Keratinocyte (primary cell): ENCODE results near the gene LHFPL2. TPM values are rescaled to one million over a fixed set of nuclear protein-coding genes. Genes with fewer than 3 reads are reported as not detected.

Experiments used
- DNase-seq: peaks from one replicate; pipeline ENCODE4 v3.0.0-alpha.2; 2011; ENCODE audit warnings: low read depth, missing footprints, low spot score
- FAIRE-seq: peaks from 2 replicates; lab custom pipeline; 2011; peaks lifted over from hg19 to GRCh38; lab: Jason Lieb, UNC
- H2AFZ ChIP-seq: 2 replicates; pipeline ENCODE4 v1.6.0; 2012; ENCODE audit warnings: low read length, control low read depth, inconsistent platforms; ENCODE audit not compliant: control insufficient read depth
- H3K27ac ChIP-seq: 2 replicates; pipeline ENCODE4 v1.5.1; 2011; ENCODE audit warnings: low read length; ENCODE audit not compliant: control insufficient read depth, insufficient read depth
- H3K27me3 ChIP-seq: 3 replicates; pipeline ENCODE4 v1.6.0; 2011; ENCODE audit warnings: low read length; ENCODE audit not compliant: control insufficient read depth, insufficient read depth; ENCODE audit errors: extremely low read depth
- H3K36me3 ChIP-seq, 2 experiments: 2 replicates in 1 of 2; 3 replicates in 1 of 2; pipeline ENCODE4 v1.5.1; 2011; ENCODE audit warnings: low read length in 2 of 2, mild to moderate bottlenecking in 1 of 2; ENCODE audit not compliant: control insufficient read depth in 2 of 2, insufficient read depth in 2 of 2; ENCODE audit errors: extremely low read depth in 1 of 2
- H3K4me1 ChIP-seq: 3 replicates; pipeline ENCODE4 v1.5.1; 2011; ENCODE audit warnings: low read length; ENCODE audit not compliant: control insufficient read depth, insufficient read depth; ENCODE audit errors: extremely low read depth
- H3K4me2 ChIP-seq: 3 replicates; pipeline ENCODE4 v1.6.0; 2011; ENCODE audit warnings: low read depth, low read length; ENCODE audit not compliant: control insufficient read depth, insufficient read depth; ENCODE audit errors: extremely low read depth
- H3K4me3 ChIP-seq, 3 experiments: fragments of 200-600 bp in 1 of 3; sonication (generic) in 1 of 3; 2 replicates in 2 of 3; 3 replicates in 1 of 3; pipeline ENCODE4 v1.5.1; 2011 to 2016; ENCODE audit warnings: low read length in 3 of 3, mild to moderate bottlenecking in 3 of 3, control low read depth in 2 of 3, inconsistent platforms in 1 of 3, low read depth in 1 of 3, mixed read lengths in 1 of 3, mixed run types in 1 of 3, moderate library complexity in 1 of 3; ENCODE audit not compliant: control insufficient read depth in 2 of 3, insufficient read depth in 2 of 3; ENCODE audit errors: extremely low read depth in 1 of 3
- H3K79me2 ChIP-seq: 2 replicates; pipeline ENCODE4 v1.6.0; 2012; ENCODE audit warnings: low read length; ENCODE audit not compliant: control insufficient read depth, insufficient read depth
- H3K9ac ChIP-seq: 3 replicates; pipeline ENCODE4 v1.6.0; 2011; ENCODE audit warnings: low read length; ENCODE audit not compliant: control insufficient read depth, insufficient read depth; ENCODE audit errors: extremely low read depth
- H3K9me1 ChIP-seq: 3 replicates; pipeline ENCODE4 v1.6.0; 2011; ENCODE audit warnings: low read length; ENCODE audit not compliant: control insufficient read depth, insufficient read depth; ENCODE audit errors: extremely low read depth
- H3K9me3 ChIP-seq: 2 replicates; pipeline ENCODE4 v1.5.1; 2012; ENCODE audit warnings: low read depth, low read length; ENCODE audit not compliant: control insufficient read depth
- H4K20me1 ChIP-seq: 3 replicates; pipeline ENCODE4 v1.6.0; 2011; ENCODE audit warnings: low read length; ENCODE audit not compliant: control insufficient read depth, insufficient read depth; ENCODE audit errors: extremely low read depth
- EZH2 ChIP-seq: IDR thresholded peaks from one replicate; pipeline ENCODE4 v1.6.1; 2012; ENCODE audit warnings: inconsistent platforms, mild to moderate bottlenecking, low read length, moderate library complexity
- dilution Hi-C: fragments of 300-500 bp; cut with MboI; formaldehyde crosslinking; loops from one replicate; pipeline ENCODE4 v1.7.0; 2020; ENCODE audit warnings: low sequenced_read_pairs; ENCODE audit not compliant: extremely low pct_ligation_motif_present
- polyA plus RNA-seq, 5 experiments: library from polyadenylated mRNA; depleted of rRNA in 3 of 5; stranded (reverse) in 3 of 5; stranded (forward) in 1 of 5; unstranded in 1 of 5; fragments of >200 nt; gene quantifications; 1 replicate in 1 of 5; 2 replicates in 3 of 5; 3 replicates in 1 of 5; pipeline versions ENCODE4 v1.2.1 to v1.2.3, GENCODE V29; 2011 to 2012; ENCODE audit warnings: missing spikeins in 2 of 5, low read depth in 1 of 5, low replicate concordance in 1 of 5
- TF ChIP-seq, protein P1 (sequence below), 3 experiments: IDR thresholded peaks in 1 of 3; conservative IDR thresholded peaks in 1 of 3; optimal IDR thresholded peaks in 1 of 3; 2 replicates in 2 of 3; 3 replicates in 1 of 3; pipeline versions ENCODE3 to v1.5.1; 2011; ENCODE audit warnings: low read length in 3 of 3, mild to moderate bottlenecking in 3 of 3, moderate library complexity in 2 of 3, control low read depth in 1 of 3, inconsistent platforms in 1 of 3; ENCODE audit not compliant: insufficient read depth in 2 of 3; ENCODE audit errors: extremely low read depth in 1 of 3

Gene LHFPL2
- polyA plus RNA-seq, 1 donor (not counting 4 experiments of a cell fraction or from before 2014, with no cell fraction given) = 11.4 TPM

DNA sequence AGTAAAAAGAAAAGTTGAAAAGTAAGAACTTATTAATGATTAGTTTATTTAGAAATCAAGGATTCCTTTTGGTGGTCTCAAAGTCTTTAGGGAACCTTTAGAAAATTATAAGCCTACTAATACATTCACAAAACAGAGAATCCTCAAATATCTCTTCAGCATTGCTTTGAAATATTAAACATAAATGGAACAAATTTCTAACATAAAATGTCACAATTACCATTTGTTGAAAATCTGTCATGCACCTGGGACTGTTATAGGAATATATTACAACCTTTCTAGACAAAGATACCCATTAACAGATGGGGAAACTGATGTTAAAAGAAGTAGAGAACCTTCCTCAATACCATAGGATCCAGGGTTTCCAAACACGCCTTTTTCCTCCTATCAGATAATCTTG is 83.2 kb downstream of the LHFPL2 start:
- Histone ChIP-seq H4K20me1 (no peaks in the 10 kb centered on the region), H3K27ac (no peak overlapping the region), H3K79me2 (peaks cover 10% of the 10 kb centered on the region), H3K9me1 (no peaks in the 10 kb centered on the region), H3K9ac (no peak overlapping the region), H3K36me3 (peaks cover 0 to 6% of the 10 kb centered on the region in 2 experiments), H3K4me3 (no peak overlapping the region), H3K4me2 (no peak overlapping the region), H2AFZ (no peak overlapping the region), H3K9me3 (no peaks in the 10 kb centered on the region), H3K27me3 (no peaks in the 10 kb centered on the region), H3K4me1 (peaks cover 4% of the 10 kb centered on the region)
- TF ChIP-seq EZH2 = no peak
- TF ChIP-seq, protein P1, sequence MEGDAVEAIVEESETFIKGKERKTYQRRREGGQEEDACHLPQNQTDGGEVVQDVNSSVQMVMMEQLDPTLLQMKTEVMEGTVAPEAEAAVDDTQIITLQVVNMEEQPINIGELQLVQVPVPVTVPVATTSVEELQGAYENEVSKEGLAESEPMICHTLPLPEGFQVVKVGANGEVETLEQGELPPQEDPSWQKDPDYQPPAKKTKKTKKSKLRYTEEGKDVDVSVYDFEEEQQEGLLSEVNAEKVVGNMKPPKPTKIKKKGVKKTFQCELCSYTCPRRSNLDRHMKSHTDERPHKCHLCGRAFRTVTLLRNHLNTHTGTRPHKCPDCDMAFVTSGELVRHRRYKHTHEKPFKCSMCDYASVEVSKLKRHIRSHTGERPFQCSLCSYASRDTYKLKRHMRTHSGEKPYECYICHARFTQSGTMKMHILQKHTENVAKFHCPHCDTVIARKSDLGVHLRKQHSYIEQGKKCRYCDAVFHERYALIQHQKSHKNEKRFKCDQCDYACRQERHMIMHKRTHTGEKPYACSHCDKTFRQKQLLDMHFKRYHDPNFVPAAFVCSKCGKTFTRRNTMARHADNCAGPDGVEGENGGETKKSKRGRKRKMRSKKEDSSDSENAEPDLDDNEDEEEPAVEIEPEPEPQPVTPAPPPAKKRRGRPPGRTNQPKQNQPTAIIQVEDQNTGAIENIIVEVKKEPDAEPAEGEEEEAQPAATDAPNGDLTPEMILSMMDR (optimal IDR thresholded peaks at IDR 0.05 in 1 of 3, IDR thresholded peaks at IDR 0.05 in 1 of 3, conservative IDR thresholded peaks at IDR 0.05 in 1 of 3; ENCODE audit: extremely low read depth in 1 of 3, insufficient read depth in 2 of 3, low read length in 3 of 3) = no peak
- dilution Hi-C loops = no loop called here
- no peak for FAIRE-seq
- no peak for DNase-seq

DNA sequence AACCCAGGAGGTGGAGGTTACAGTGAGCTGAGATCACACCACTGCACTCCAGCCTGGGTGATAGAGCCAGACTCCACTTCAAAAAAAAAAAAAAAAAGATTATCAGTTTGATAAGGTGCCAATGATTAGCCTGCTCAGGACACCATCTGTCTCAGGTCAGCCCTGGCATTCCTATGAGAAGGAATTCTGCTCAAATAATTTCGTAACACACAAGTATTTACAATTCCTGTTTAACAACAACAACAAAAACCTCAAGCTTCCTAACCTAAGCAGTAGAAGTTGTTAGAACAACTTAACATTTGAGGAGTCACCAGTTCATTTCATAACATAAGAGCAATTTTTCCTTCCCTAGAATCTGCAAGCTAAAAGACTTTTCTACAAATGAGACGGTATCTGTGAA is 85.0 kb downstream of the LHFPL2 start:
- dilution Hi-C loops = no loop called here
- Histone ChIP-seq H4K20me1 (no peaks in the 10 kb centered on the region), H3K27ac (no peak overlapping the region), H3K9me1 (no peaks in the 10 kb centered on the region), H3K79me2 (peaks cover 6% of the 10 kb centered on the region), H3K9me3 (no peaks in the 10 kb centered on the region), H3K36me3 (peaks cover 0 to 6% of the 10 kb centered on the region in 2 experiments), H2AFZ (no peak overlapping the region), H3K9ac (no peak overlapping the region), H3K4me1 (peaks cover 4% of the 10 kb centered on the region), H3K27me3 (no peaks in the 10 kb centered on the region), H3K4me3 (no peak overlapping the region), H3K4me2 (no peak overlapping the region)
- no peak for DNase-seq
- FAIRE-seq = no peak
- TF ChIP-seq, protein P1 (optimal IDR thresholded peaks at IDR 0.05 in 1 of 3, IDR thresholded peaks at IDR 0.05 in 1 of 3, conservative IDR thresholded peaks at IDR 0.05 in 1 of 3; ENCODE audit: extremely low read depth in 1 of 3, insufficient read depth in 2 of 3, low read length in 3 of 3) = no peak
- no peak for TF ChIP-seq EZH2
